Activated T-helper 1 cell treated with anti-CD3 and anti-CD28 coated beads, Interleukin-12 subunit alpha, Interleukin-12 subunit beta, Interleukin-2, Interleukin-4 antibody, amounts not matched to agents 30 ng/mL and 10 ng/mL and 1 ng/mL, durations not matched to agents 14 hours and 24 hours and 36 hours (primary cell): ENCODE results near the gene SORT1. TPM values are rescaled to one million over a fixed set of nuclear protein-coding genes. Genes with fewer than 3 reads are reported as not detected.

ENCODE experiments used
- DNase-seq: peaks from one replicate; pipeline ENCODE4 v3.0.0; 2021; ENCODE audit warnings: low spot score
- H3K27ac Mint-ChIP-seq: one replicate; pipeline ENCODE4 v1.8.0; 2021; ENCODE audit warnings: mild to moderate bottlenecking, mixed read lengths
- H3K27me3 Mint-ChIP-seq: one replicate; pipeline ENCODE4 v1.8.0; 2022; ENCODE audit warnings: mild to moderate bottlenecking, moderate library complexity, mixed read lengths; ENCODE audit not compliant: insufficient read depth
- H3K36me3 Mint-ChIP-seq: one replicate; pipeline ENCODE4 v1.8.0; 2021; ENCODE audit warnings: low read depth, mixed read lengths
- H3K4me1 Mint-ChIP-seq: one replicate; pipeline ENCODE4 v1.8.0; 2021; ENCODE audit warnings: low read depth, mixed read lengths
- H3K4me3 Mint-ChIP-seq: one replicate; pipeline ENCODE4 v1.8.0; 2021; ENCODE audit warnings: mild to moderate bottlenecking, moderate library complexity, mixed read lengths
- H3K9me3 Mint-ChIP-seq: one replicate; pipeline ENCODE4 v1.8.0; 2021; ENCODE audit warnings: mixed read lengths
- intact Hi-C: fragments of 100-400 bp; cut with micrococcal nuclease; formaldehyde crosslinking; loops from one replicate; pipeline ENCODE4 v1.15.1; 2024
- total RNA-seq: library from RNA; stranded (reverse); gene quantifications from 2 replicates; pipeline ENCODE4 v1.2.3, GENCODE V29; 2022

The SORT1 gene
- total RNA-seq, 1 donor from 2014 or later: 1.4 TPM

DNA sequence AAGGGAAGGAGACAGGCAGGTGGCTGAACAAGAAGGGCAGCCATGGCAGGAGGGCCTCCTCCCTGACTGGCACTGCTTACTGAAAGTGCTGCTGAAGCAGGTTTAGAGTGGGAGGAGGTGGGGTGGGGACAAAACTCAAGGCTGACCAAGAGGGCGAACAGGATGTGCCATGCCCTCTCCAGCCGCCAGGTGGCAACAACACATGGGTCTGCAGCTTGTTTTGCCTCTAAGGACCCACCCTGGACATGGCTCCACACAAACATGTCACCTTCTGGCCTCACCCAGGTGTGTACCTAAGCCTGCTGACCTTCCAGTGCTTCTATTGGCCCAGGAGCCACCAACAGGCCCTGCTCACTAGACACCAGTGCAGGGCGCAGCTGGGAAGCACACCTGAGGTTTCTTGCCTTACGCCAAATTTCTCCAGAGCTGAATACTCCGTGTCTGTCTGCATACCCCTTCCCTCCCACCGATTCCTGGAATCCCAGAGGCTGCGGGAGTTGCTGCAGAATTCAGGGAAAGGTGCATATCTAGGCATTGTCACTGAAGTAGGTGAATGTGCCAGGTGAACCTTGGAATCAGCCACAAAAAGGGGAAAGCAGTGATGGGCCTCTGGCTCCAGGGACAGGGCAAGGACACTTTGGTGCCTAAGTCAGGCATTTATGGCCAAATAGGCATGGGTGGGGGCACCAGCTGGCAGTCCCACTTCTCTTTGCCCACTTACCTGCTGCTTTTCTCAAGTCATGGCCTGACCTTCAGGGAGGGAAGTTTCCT is 120.1 kb downstream of the SORT1 start:
- Mint-ChIP-seq H3K4me1 (peaks cover 16% of the 10 kb centered on the region), H3K36me3 (peaks cover 2% of the 10 kb centered on the region), H3K9me3 (no peaks in the 10 kb centered on the region), H3K4me3 (no peak overlapping the region), H3K27me3 (no peaks in the 10 kb centered on the region), H3K27ac (no peak overlapping the region)
- DNase-seq: peak; percentile 58
- intact Hi-C loops: loop anchor here (1.0 kb wide), 2 partner anchors 122 to 255 kb away; no protein-coding TSS in a partner anchor

DNA sequence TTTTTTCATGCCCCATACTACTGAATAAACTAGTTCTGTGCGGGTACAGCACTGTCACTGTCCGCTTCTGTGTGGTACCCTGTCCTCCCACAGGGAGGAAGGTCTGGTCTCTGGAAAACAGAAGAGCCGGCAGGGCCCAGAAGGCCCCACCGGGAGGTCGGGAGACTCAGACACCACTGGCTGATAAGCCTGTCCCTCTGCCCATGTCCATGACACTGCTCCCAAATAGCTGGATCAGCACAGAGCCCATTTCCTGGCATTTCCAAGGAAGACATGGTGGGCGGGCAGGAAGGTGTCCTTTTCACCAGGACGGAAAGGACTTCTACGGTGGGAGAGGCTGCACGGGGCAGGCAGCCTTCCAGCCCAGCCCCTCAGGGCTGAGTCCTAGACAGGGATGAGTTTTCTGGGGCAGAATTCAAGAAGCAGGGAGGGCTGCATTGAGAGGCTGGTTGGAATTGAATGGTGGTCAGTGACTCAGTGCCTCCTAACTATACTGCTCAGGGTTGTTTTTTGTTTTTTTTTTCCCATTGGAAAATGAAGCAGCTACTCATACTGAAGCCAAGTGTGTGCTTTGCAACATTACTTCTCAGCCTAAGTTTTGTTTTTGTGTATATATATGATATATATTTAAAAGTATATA is 121.9 kb downstream of the SORT1 start:
- H3K36me3 Mint-ChIP-seq: peaks cover 2% of the 10 kb centered on the region
- intact Hi-C loops: no loop called here
- H3K27me3 Mint-ChIP-seq: no peaks in the 10 kb centered on the region
- H3K27ac Mint-ChIP-seq: no peak overlapping the region
- DNase-seq: no peak
- no peaks in the 10 kb centered on the region for H3K9me3 Mint-ChIP-seq
- no peaks in the 10 kb centered on the region for H3K4me1 Mint-ChIP-seq
- no peak overlapping the region for H3K4me3 Mint-ChIP-seq

DNA sequence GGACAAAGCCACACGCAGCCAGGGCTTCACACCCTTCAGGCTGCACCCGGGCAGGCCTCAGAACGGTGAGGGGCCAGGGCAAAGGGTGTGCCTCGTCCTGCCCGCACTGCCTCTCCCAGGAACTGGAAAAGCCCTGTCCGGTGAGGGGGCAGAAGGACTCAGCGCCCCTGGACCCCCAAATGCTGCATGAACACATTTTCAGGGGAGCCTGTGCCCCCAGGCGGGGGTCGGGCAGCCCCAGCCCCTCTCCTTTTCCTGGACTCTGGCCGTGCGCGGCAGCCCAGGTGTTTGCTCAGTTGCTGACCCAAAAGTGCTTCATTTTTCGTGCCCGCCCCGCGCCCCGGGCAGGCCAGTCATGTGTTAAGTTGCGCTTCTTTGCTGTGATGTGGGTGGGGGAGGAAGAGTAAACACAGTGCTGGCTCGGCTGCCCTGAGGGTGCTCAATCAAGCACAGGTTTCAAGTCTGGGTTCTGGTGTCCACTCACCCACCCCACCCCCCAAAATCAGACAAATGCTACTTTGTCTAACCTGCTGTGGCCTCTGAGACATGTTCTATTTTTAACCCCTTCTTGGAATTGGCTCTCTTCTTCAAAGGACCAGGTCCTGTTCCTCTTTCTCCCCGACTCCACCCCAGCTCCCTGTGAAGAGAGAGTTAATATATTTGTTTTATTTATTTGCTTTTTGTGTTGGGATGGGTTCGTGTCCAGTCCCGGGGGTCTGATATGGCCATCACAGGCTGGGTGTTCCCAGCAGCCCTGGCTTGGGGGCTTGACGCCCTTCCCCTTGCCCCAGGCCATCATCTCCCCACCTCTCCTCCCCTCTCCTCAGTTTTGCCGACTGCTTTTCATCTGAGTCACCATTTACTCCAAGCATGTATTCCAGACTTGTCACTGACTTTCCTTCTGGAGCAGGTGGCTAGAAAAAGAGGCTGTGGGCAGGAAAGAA is 122.9 kb downstream of the SORT1 start:
- H3K4me3 Mint-ChIP-seq: no peak overlapping the region
- intact Hi-C loops: no loop called here
- no peaks in the 10 kb centered on the region for H3K9me3 Mint-ChIP-seq
- H3K27ac Mint-ChIP-seq: no peak overlapping the region
- H3K36me3 Mint-ChIP-seq: peaks cover 2% of the 10 kb centered on the region
- H3K4me1 Mint-ChIP-seq: no peaks in the 10 kb centered on the region
- no peaks in the 10 kb centered on the region for H3K27me3 Mint-ChIP-seq
- no peak for DNase-seq

DNA sequence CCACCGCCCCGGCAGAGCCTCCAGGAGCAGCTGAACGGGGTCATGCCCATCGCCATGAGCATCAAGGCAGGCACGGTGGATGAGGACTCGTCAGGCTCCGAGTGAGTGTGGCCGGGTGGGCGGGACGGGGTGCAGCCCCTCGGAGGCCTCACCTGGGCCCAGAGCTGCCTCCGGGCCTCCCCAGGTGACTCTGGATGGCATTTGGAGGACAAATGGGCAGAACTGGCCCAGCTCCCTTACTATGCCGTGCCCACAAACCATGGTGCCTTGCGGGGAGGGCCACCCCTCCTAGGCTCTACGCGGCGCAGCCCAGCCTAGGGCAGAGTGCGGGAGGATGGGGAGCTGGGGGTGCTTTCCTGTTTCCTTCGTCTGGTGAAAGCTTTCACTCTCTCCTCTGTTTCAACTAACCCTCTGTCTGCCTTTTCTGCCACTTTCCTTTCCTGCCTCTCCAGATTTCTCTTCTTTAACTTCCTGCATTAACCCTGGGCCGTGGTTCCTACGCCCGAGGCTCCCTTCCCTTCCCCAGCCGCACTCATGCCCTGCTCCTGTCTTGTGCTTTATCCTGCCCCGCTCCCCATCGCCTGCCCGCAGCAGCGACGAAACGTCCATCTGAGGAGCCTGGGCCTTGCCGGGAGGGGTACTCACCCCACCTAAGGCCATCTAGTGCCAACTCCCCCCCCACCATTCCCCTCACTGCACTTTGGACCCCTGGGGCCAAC is 124.0 kb downstream of the SORT1 start:
- no peak overlapping the region for H3K4me3 Mint-ChIP-seq
- H3K27me3 Mint-ChIP-seq: no peaks in the 10 kb centered on the region
- intact Hi-C loops: no loop called here
- H3K27ac Mint-ChIP-seq: no peak overlapping the region
- H3K9me3 Mint-ChIP-seq: no peaks in the 10 kb centered on the region
- DNase-seq: no peak
- peaks cover 2% of the 10 kb centered on the region for H3K36me3 Mint-ChIP-seq
- no peaks in the 10 kb centered on the region for H3K4me1 Mint-ChIP-seq

DNA sequence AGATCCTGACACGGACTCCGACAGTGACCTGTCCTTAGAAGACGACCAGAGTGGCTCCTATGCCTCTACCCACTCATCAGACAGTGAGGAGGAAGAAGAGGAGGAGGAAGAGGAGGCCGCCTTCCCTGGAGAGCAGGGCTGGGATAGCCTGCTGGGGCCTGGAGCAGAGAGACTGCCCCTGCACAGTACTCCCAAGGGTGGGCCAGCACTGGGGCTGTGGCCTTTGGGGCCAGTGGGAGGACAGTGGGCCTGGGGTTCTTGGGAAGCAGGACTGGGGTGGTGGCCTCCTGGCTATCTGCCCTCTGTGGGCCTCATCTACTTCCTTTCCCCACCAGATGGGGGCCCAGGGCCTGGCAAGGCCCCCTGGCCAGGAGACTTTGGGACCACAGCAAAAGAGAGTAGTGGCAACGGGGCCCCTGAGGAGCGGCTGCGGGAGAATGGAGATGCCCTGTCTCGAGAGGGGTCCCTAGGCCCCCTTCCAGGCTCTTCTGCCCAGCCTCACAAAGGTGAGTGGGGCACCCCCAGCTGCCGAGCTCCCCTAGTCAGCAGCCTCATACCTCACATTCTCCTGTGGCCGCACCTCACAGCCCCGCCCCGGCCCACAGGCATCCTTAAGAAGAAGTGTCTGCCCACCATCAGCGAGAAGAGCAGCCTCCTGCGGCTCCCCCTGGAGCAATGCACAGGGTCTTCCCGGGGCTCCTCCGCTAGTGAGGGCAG is 124.7 kb downstream of the SORT1 start:
- DNase-seq: no peak
- H3K36me3 Mint-ChIP-seq: no peaks in the 10 kb centered on the region
- intact Hi-C loops: no loop called here
- H3K4me1 Mint-ChIP-seq: no peaks in the 10 kb centered on the region
- no peak overlapping the region for H3K27ac Mint-ChIP-seq
- no peaks in the 10 kb centered on the region for H3K27me3 Mint-ChIP-seq
- no peak overlapping the region for H3K4me3 Mint-ChIP-seq
- no peaks in the 10 kb centered on the region for H3K9me3 Mint-ChIP-seq

DNA sequence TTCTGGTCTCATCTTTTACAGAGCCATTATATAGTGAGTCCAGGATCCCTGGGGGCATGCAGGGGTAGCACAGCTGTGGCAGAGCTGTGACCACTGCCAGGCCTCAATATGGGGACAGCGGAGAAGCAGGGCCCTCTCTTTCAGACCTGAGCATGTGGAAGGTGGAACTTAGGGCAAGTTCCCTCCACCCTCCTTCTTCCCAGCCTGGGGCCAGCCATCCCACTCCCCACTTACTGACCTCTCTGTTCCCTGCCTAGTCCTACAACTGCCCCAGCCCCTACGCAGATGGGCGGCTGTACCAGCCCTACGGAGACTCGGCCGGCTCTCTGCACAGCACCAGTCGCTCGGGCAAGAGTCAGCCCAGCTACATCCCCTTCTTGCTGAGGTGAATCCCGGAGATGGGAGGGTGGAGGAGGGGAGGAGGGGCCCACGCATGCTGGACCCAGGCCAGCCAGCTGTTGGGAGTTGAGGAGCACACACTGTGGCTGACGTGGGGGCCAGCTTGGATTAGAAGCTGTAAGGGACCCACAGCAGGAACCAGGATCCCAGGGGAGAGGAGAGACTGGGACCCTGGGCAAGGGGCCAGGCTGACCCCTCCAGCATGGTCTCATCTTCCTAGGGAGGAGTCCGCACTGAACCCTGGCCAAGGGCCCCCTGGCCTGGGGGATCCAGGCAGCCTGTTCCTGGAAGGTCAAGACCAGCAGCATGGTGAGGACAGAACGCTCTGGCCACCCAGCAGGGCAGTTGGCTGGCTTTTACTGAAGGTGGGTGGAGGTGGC is 125.5 kb downstream of the SORT1 start:
- intact Hi-C loops: no loop called here
- Mint-ChIP-seq H3K4me3 (no peak overlapping the region), H3K27me3 (no peaks in the 10 kb centered on the region), H3K4me1 (no peaks in the 10 kb centered on the region), H3K27ac (no peak overlapping the region), H3K36me3 (no peaks in the 10 kb centered on the region), H3K9me3 (no peaks in the 10 kb centered on the region)
- DNase-seq: no peak

DNA sequence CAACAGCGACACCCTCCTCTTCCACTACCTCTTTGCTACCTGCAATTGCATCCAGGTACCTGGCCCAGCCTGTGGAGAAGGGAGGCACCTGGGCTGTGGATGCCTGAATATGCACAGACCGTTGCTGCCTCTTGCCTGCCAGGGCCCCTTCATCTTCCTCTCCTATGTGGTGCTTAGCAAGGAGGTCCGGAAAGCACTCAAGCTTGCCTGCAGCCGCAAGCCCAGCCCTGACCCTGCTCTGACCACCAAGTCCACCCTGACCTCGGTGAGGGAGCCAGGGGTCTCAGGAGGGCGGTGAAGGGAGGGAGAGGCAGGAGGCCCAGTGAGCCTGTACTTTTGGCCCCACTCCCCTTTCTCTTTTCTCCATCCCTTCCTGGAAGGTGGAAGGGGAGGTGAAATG is 126.3 kb downstream of the SORT1 start:
- no peaks in the 10 kb centered on the region for H3K4me1 Mint-ChIP-seq
- H3K9me3 Mint-ChIP-seq: no peaks in the 10 kb centered on the region
- no peak overlapping the region for H3K4me3 Mint-ChIP-seq
- H3K27ac Mint-ChIP-seq: no peak overlapping the region
- no peak for DNase-seq
- intact Hi-C loops: no loop called here
- no peaks in the 10 kb centered on the region for H3K27me3 Mint-ChIP-seq
- H3K36me3 Mint-ChIP-seq: no peaks in the 10 kb centered on the region

DNA sequence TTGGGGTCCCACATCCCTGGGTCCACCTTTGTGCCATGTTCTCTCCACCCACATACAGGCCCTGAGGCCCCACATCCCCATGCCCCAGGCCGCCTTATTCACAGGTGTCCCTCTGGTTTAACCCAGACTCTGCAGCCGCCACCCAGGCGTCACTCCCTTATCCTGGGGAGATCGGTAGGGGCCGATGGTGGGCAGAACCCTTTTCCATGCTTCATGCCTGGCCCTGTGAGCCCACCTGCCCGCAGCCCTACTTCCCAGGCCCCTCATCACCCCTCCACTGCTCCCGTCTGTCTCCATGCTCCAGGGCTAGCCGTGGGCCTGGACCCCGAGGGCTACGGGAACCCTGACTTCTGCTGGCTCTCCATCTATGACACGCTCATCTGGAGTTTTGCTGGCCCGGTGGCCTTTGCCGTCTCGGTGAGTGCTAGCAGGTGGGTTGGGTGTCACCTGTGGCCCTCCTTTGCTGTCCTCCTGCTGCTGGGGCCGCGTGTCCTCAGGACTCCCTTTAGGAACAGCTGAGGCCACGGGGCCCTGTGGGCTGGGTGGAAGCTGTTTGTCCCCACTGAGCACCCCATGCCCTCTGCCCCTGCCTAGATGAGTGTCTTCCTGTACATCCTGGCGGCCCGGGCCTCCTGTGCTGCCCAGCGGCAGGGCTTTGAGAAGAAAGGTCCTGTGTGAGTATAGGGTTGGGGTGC is 126.9 kb downstream of the SORT1 start:
- intact Hi-C loops: no loop called here
- DNase-seq: no peak
- no peaks in the 10 kb centered on the region for H3K9me3 Mint-ChIP-seq
- no peaks in the 10 kb centered on the region for H3K27me3 Mint-ChIP-seq
- H3K4me3 Mint-ChIP-seq: no peak overlapping the region
- no peak overlapping the region for H3K27ac Mint-ChIP-seq
- H3K4me1 Mint-ChIP-seq: no peaks in the 10 kb centered on the region
- H3K36me3 Mint-ChIP-seq: no peaks in the 10 kb centered on the region

DNA sequence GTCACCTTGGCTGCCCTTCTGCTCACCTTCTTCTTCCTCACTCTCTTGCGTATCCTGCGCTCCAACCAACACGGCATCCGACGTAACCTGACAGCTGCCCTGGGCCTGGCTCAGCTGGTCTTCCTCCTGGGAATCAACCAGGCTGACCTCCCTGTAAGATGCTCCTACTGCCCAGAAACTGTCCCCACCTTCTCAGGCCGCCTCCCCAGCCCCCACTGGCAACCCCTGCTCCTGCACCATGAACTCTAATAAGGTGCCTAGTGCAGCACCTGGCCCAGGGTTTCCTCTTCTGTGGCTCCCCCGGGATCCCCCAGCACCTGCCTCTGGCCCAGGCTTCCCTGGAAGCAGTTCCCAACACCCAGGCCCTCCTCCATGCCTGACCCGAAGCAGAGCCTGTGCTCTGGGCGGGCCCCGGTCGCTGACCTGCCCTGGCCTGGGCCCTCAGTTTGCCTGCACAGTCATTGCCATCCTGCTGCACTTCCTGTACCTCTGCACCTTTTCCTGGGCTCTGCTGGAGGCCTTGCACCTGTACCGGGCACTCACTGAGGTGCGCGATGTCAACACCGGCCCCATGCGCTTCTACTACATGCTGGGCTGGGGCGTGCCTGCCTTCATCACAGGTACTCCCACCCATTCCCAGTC is 127.6 kb downstream of the SORT1 start:
- H3K27ac Mint-ChIP-seq: no peak overlapping the region
- H3K9me3 Mint-ChIP-seq: no peaks in the 10 kb centered on the region
- H3K27me3 Mint-ChIP-seq: no peaks in the 10 kb centered on the region
- H3K36me3 Mint-ChIP-seq: no peaks in the 10 kb centered on the region
- H3K4me1 Mint-ChIP-seq: no peaks in the 10 kb centered on the region
- no peak overlapping the region for H3K4me3 Mint-ChIP-seq
- intact Hi-C loops: no loop called here
- no peak for DNase-seq

DNA sequence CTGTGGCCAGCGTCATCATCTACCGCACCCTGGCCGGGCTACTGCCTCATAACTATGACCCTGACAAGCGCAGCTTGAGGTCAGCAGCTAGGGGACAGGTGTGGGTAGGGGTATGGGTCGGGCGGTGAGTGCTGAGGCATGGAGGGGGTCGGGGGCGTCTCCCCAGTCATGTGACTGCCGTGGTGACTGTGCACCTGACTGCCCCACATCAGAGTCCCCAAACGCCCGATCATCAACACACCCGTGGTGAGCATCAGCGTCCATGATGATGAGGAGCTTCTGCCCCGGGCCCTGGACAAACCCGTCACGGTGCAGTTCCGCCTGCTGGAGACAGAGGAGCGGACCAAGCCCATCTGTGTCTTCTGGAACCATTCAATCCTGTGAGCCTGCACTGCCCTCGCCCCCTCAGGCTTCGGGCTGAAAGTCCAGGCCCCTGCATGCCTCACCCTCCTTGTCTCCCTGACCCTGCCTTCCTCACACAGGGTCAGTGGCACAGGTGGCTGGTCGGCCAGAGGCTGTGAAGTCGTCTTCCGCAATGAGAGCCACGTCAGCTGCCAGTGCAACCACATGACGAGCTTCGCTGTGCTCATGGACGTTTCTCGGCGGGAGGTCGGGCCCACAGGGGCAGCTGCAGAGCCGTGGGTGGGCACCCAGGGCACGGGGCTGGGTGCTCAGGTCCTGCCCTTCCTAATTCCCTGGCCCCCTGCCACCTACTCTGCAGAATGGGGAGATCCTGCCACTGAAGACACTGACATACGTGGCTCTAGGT is 128.3 kb downstream of the SORT1 start:
- no peak overlapping the region for H3K27ac Mint-ChIP-seq
- DNase-seq: no peak
- H3K36me3 Mint-ChIP-seq: no peaks in the 10 kb centered on the region
- H3K4me1 Mint-ChIP-seq: no peaks in the 10 kb centered on the region
- no peaks in the 10 kb centered on the region for H3K9me3 Mint-ChIP-seq
- no peaks in the 10 kb centered on the region for H3K27me3 Mint-ChIP-seq
- intact Hi-C loops: no loop called here
- H3K4me3 Mint-ChIP-seq: no peak overlapping the region
